Measurements from ENCODE around the gene GIPC2. TPM values are rescaled to one million over a fixed set of nuclear protein-coding genes. Genes with fewer than 3 reads are reported as not detected.

Gene GIPC2
- total RNA-seq, 1 donor from 2014 or later, result 4.2 TPM

GRCh38 chr1:78051005-78051404, 5.2 kb downstream of the GIPC2 start:
- Mint-ChIP-seq H3K36me3 (ENCODE audit: insufficient read depth) (no peaks in the 10 kb centered on the region), H3K27me3 (peaks cover 5% of the 10 kb centered on the region), H3K27ac (no peak overlapping the region), H3K4me1 (ENCODE audit: low read depth) (peaks cover 17% of the 10 kb centered on the region), H3K4me3 (ENCODE audit: low read depth) (no peak overlapping the region), H3K9me3 (ENCODE audit: low read depth) (no peaks in the 10 kb centered on the region)
- no peak for DNase-seq (ENCODE audit: low spot score, unreplicated experiment)
- TF ChIP-seq, protein P1, sequence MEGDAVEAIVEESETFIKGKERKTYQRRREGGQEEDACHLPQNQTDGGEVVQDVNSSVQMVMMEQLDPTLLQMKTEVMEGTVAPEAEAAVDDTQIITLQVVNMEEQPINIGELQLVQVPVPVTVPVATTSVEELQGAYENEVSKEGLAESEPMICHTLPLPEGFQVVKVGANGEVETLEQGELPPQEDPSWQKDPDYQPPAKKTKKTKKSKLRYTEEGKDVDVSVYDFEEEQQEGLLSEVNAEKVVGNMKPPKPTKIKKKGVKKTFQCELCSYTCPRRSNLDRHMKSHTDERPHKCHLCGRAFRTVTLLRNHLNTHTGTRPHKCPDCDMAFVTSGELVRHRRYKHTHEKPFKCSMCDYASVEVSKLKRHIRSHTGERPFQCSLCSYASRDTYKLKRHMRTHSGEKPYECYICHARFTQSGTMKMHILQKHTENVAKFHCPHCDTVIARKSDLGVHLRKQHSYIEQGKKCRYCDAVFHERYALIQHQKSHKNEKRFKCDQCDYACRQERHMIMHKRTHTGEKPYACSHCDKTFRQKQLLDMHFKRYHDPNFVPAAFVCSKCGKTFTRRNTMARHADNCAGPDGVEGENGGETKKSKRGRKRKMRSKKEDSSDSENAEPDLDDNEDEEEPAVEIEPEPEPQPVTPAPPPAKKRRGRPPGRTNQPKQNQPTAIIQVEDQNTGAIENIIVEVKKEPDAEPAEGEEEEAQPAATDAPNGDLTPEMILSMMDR (IDR thresholded peaks at IDR 0.05; ENCODE audit: unreplicated experiment), result no peak

GRCh38 chr1:78052685-78053405, 7.1 kb downstream of the GIPC2 start:
- Mint-ChIP-seq H3K27me3 (no peaks in the 10 kb centered on the region), H3K27ac (no peak overlapping the region), H3K9me3 (ENCODE audit: low read depth) (no peaks in the 10 kb centered on the region), H3K4me3 (ENCODE audit: low read depth) (no peak overlapping the region), H3K36me3 (ENCODE audit: insufficient read depth) (no peaks in the 10 kb centered on the region), H3K4me1 (ENCODE audit: low read depth) (peaks cover 1% of the 10 kb centered on the region)
- DNase-seq (ENCODE audit: low spot score, unreplicated experiment), result no peak
- TF ChIP-seq, protein P1 (IDR thresholded peaks at IDR 0.05; ENCODE audit: unreplicated experiment), result no peak

- no peak overlapping the region for H3K4me3 Mint-ChIP-seq (ENCODE audit: low read depth)
Observed at GRCh38 chr1:78053498-78053897, 7.7 kb downstream of the GIPC2 start.

DNA sequence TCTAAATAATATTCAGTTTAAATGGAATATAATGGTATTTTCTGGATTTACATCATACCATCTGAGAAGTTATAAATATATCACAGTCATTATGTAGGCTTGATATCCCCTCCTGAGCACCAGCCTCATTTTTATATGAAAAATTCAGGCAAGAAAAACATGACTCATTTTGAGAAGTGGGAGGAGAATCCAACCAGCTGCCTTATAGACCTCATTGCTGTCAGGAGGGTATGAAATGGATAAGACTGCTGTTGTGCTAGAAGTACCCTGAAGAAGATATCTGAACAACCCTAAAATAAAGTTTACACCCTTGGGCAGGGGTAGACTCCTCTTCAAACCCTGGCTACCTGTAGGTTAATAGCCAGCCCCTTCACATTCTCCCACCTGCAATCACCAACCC, 8.8 kb downstream of the GIPC2 start:
- no peaks in the 10 kb centered on the region for H3K27me3 Mint-ChIP-seq
- no peaks in the 10 kb centered on the region for H3K36me3 Mint-ChIP-seq (ENCODE audit: insufficient read depth)
- H3K4me1 Mint-ChIP-seq (ENCODE audit: low read depth), result no peaks in the 10 kb centered on the region

More at GRCh38 chr1:78053498-78053897, 7.7 kb downstream of the GIPC2 start:
- H3K4me1 Mint-ChIP-seq (ENCODE audit: low read depth), result no peaks in the 10 kb centered on the region
- DNase-seq (ENCODE audit: low spot score, unreplicated experiment), result no peak
- TF ChIP-seq, protein P1 (IDR thresholded peaks at IDR 0.05; ENCODE audit: unreplicated experiment), result no peak
- no peaks in the 10 kb centered on the region for H3K9me3 Mint-ChIP-seq (ENCODE audit: low read depth)
- H3K36me3 Mint-ChIP-seq (ENCODE audit: insufficient read depth), result no peaks in the 10 kb centered on the region
- H3K27ac Mint-ChIP-seq, result no peak overlapping the region
- no peaks in the 10 kb centered on the region for H3K27me3 Mint-ChIP-seq

GRCh38 chr1:78054972-78055371, 9.2 kb downstream of the GIPC2 start:
- Mint-ChIP-seq H3K4me3 (ENCODE audit: low read depth) (no peak overlapping the region), H3K36me3 (ENCODE audit: insufficient read depth) (no peaks in the 10 kb centered on the region), H3K27me3 (no peaks in the 10 kb centered on the region), H3K4me1 (ENCODE audit: low read depth) (no peaks in the 10 kb centered on the region), H3K27ac (no peak overlapping the region), H3K9me3 (ENCODE audit: low read depth) (no peaks in the 10 kb centered on the region)
- DNase-seq (ENCODE audit: low spot score, unreplicated experiment), result no peak
- TF ChIP-seq, protein P1 (IDR thresholded peaks at IDR 0.05; ENCODE audit: unreplicated experiment), result no peak

More for the DNA sequence above, 8.8 kb downstream of the GIPC2 start:
- TF ChIP-seq, protein P1 (IDR thresholded peaks at IDR 0.05; ENCODE audit: unreplicated experiment), result no peak
- no peak for DNase-seq (ENCODE audit: low spot score, unreplicated experiment)
- no peaks in the 10 kb centered on the region for H3K9me3 Mint-ChIP-seq (ENCODE audit: low read depth)
- H3K27ac Mint-ChIP-seq, result no peak overlapping the region
- no peak overlapping the region for H3K4me3 Mint-ChIP-seq (ENCODE audit: low read depth)

Data from progenitor cell of endocrine pancreas (in vitro differentiated cells).